Kidney (tissue), 14 donors: Measurements from ENCODE around the gene MUCL1. TPM values are rescaled to one million over a fixed set of nuclear protein-coding genes. Genes with fewer than 3 reads are reported as not detected.

Experiments
- DNase-seq, 5 donors: peaks; one replicate each; pipeline ENCODE4 v3.0.0-alpha.2; 2013 to 2020
- FAIRE-seq: peaks from 2 replicates; lab custom pipeline; 2012; peaks lifted over from hg19 to GRCh38; lab: Jason Lieb, UNC
- H3K27ac ChIP-seq, 2 donors: one replicate each; pipeline ENCODE4 v1.7.0; 2013; ENCODE audit warnings: low read depth in 2 of 2, low read length in 2 of 2, inconsistent platforms in 1 of 2
- H3K27me3 ChIP-seq: one replicate; pipeline ENCODE4 v1.7.1; 2013; ENCODE audit warnings: low read length, inconsistent platforms; ENCODE audit not compliant: control insufficient read depth, insufficient read depth
- H3K36me3 ChIP-seq, 3 donors: one replicate each; pipeline versions ENCODE4 v1.7.0 to v1.7.1; 2013; ENCODE audit warnings: low read length in 3 of 3, control low read depth in 1 of 3, inconsistent platforms in 1 of 3; ENCODE audit not compliant: insufficient read depth in 3 of 3, control insufficient read depth in 2 of 3
- H3K4me1 ChIP-seq, 3 donors: one replicate each; pipeline versions ENCODE4 v1.7.0 to v1.7.1; 2013; ENCODE audit warnings: low read length in 3 of 3, inconsistent platforms in 1 of 3, low read depth in 1 of 3; ENCODE audit not compliant: control insufficient read depth in 2 of 3, insufficient read depth in 2 of 3
- H3K4me3 ChIP-seq, 3 donors: one replicate each; pipeline versions ENCODE4 v1.7.0 to v1.8.1; 2013; ENCODE audit warnings: low read length in 3 of 3, control low read depth in 1 of 3, inconsistent platforms in 1 of 3
- H3K9ac ChIP-seq, 3 donors: one replicate each; pipeline versions ENCODE4 v1.7.0 to v1.7.1; 2013; ENCODE audit warnings: low read length in 3 of 3, control low read depth in 1 of 3, inconsistent platforms in 1 of 3
- H3K9me3 ChIP-seq, 3 donors: one replicate each; pipeline versions ENCODE4 v1.7.0 to v1.7.1; 2013; ENCODE audit warnings: low read length in 3 of 3, control low read depth in 1 of 3, inconsistent platforms in 1 of 3; ENCODE audit not compliant: control insufficient read depth in 2 of 3, insufficient read depth in 1 of 3
- intact Hi-C: fragments of 100-400 bp; cut with DNase I; formaldehyde crosslinking; loops from one replicate; pipeline ENCODE4 v1.11.1; 2022
- polyA plus RNA-seq: library from polyadenylated mRNA; stranded (reverse); fragments of 350-450 nt; fragmentation: Illumina TruSeq; extraction: RNeasy Lipid Tissue Mini Kit (QIAGEN cat#74804); gene quantifications from one replicate; pipeline ENCODE4 v1.2.3, GENCODE V29; 2014; ENCODE audit warnings: low read depth, low replicate concordance; ENCODE audit not compliant: insufficient read depth
- total RNA-seq: library from RNA; stranded (reverse); fragmentation: NEBNext Ultra II Directional; extraction: Animal tissue kit (Norgen Biotek cat#: 25700); gene quantifications from one replicate; pipeline ENCODE4 v1.2.1, GENCODE V29; 2021
- TF ChIP-seq, protein P1 (sequence below): IDR thresholded peaks from 3 replicates; pipeline ENCODE4 v1.5.1; 2012; ENCODE audit warnings: mild to moderate bottlenecking, moderate library complexity, borderline replicate concordance; ENCODE audit not compliant: insufficient read depth; ENCODE audit errors: extremely low read depth
- donor health status: control.
- donor health status: control.
- donor health status: control.
- donor health status: control.
- donor health status: control.
- donor health status: DM: yes; HTN: yes; CAD: no.
- donor health status: Normal renal cell carcinoma (clear cell type).

The MUCL1 gene
- total and polyA plus RNA-seq, 2 donors from 2014 or later, result not detected

GRCh38 chr12:54857406-54857805 is 3.1 kb downstream of the MUCL1 start:
- H3K4me1 ChIP-seq, result no peaks in the 10 kb centered on the region
- no peaks in the 10 kb centered on the region for H3K27me3 ChIP-seq
- intact Hi-C loops, result no loop called here
- no peaks in the 10 kb centered on the region for H3K9me3 ChIP-seq
- TF ChIP-seq, protein P1, sequence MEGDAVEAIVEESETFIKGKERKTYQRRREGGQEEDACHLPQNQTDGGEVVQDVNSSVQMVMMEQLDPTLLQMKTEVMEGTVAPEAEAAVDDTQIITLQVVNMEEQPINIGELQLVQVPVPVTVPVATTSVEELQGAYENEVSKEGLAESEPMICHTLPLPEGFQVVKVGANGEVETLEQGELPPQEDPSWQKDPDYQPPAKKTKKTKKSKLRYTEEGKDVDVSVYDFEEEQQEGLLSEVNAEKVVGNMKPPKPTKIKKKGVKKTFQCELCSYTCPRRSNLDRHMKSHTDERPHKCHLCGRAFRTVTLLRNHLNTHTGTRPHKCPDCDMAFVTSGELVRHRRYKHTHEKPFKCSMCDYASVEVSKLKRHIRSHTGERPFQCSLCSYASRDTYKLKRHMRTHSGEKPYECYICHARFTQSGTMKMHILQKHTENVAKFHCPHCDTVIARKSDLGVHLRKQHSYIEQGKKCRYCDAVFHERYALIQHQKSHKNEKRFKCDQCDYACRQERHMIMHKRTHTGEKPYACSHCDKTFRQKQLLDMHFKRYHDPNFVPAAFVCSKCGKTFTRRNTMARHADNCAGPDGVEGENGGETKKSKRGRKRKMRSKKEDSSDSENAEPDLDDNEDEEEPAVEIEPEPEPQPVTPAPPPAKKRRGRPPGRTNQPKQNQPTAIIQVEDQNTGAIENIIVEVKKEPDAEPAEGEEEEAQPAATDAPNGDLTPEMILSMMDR, result no peak
- DNase-seq (no peak), FAIRE-seq (no peak)
- no peak overlapping the region for H3K27ac ChIP-seq
- H3K36me3 ChIP-seq, result no peaks in the 10 kb centered on the region
- H3K9ac ChIP-seq, result no peak overlapping the region
- no peak overlapping the region for H3K4me3 ChIP-seq

DNA sequence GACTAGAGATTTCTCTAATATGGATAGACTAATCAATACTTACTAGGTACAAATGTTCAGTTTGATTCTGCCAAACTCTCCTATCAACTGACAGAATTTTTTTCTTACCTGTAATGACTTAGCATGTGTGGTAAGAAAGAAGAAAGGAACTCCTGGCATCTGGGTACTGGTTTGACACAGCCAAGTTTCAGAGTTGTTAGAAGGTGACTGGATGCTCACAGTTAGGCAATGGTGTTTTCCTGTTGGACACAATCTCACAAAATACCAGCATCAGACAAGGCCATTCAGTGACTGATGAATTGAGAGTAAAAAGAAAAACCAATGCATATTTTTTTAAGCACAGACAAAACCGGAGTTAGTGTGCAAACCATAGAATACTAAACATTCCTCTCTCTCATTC is 4.2 kb downstream of the MUCL1 start:
- DNase-seq (no peak), FAIRE-seq (no peak)
- H3K9me3 ChIP-seq, result no peaks in the 10 kb centered on the region
- H3K4me3 ChIP-seq, result no peak overlapping the region
- H3K36me3 ChIP-seq, result no peaks in the 10 kb centered on the region
- no peaks in the 10 kb centered on the region for H3K27me3 ChIP-seq
- TF ChIP-seq, protein P1, result no peak
- intact Hi-C loops, result no loop called here
- no peak overlapping the region for H3K9ac ChIP-seq
- no peak overlapping the region for H3K27ac ChIP-seq
- H3K4me1 ChIP-seq, result no peaks in the 10 kb centered on the region

- no peaks in the 10 kb centered on the region for H3K27me3 ChIP-seq
- H3K4me3 ChIP-seq, result no peak overlapping the region
- no peak overlapping the region for H3K27ac ChIP-seq
- intact Hi-C loops, result no loop called here
- TF ChIP-seq, protein P1, result no peak
- H3K9ac ChIP-seq, result no peak overlapping the region
- FAIRE-seq (no peak), DNase-seq (peak in 3 of 5 donors; percentile 12 to 29 (median 29))
- H3K4me1 ChIP-seq, result no peaks in the 10 kb centered on the region
- no peaks in the 10 kb centered on the region for H3K9me3 ChIP-seq
- no peaks in the 10 kb centered on the region for H3K36me3 ChIP-seq
Observed at GRCh38 chr12:54859502-54859901, 5.2 kb downstream of the MUCL1 start.

GRCh38 chr12:54861927-54862326 is 7.6 kb downstream of the MUCL1 start:
- intact Hi-C loops, result no loop called here
- DNase-seq, result no peak

More at GRCh38 chr12:54861927-54862326, 7.6 kb downstream of the MUCL1 start:
- Histone ChIP-seq H3K9me3 (no peaks in the 10 kb centered on the region), H3K4me3 (no peak overlapping the region), H3K27me3 (no peaks in the 10 kb centered on the region), H3K4me1 (no peaks in the 10 kb centered on the region), H3K27ac (no peak overlapping the region), H3K36me3 (no peaks in the 10 kb centered on the region), H3K9ac (no peak overlapping the region)
- FAIRE-seq, result no peak
- TF ChIP-seq, protein P1, result no peak
